Measurements from ENCODE around the gene RGS19. TPM values are rescaled to one million over a fixed set of nuclear protein-coding genes. Genes with fewer than 3 reads are reported as not detected.

The RGS19 gene
- total RNA-seq, 1 experiment from 2014 or later, result 12.8 TPM

DNA sequence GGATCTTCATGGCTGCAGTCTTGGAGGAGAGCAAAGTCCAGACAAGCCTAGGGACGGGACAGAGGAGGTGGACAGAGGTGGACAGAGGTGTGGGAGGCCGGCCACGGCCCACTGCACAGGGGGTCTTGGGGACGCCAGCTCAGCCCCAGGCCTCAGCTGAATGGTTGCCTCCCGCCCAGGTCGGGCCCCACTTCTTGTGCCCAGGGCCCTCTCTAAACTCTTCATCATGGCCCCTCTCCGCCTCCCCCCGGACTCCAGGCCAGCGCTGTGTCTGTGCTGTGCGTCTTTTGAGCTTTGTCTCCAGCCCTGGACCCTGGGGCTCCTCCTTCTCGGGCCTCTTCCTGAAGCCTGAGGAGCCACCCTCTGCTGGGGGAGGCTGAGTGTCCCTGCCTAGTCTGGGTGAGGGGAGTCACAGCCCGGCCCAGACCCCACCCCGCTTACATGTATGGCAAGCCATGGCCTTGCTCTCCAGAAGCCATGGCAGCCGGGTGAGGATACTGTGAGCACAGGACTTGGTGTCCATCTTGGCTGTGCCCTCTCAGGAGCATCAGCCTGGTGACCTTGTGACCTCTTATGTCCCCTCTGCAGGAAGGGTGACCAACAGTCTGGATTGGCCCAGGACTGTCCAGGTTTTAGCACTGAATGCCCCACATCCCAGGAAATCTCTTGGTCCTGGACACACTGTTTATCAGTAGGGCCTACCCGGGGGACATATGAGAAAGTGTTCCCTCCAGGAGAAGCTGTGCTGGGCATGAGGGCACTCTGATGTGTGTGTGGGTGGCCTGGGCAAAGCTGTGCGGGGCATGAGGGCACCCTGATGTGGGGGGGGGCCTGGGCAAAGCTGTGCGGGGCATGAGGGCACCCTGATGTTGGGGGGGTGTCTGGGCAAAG is 37.5 kb upstream of the RGS19 start:
- no peaks in the 10 kb centered on the region; the same call in 1 of the 2 replicates for H3K27me3 ChIP-seq (ENCODE audit: insufficient read depth, low read length)
- no peak overlapping the region for H3K9ac ChIP-seq (ENCODE audit: extremely low read depth, insufficient read length, low read length)
- H3K27ac ChIP-seq (ENCODE audit: insufficient read length, low read depth, low read length), result no peak overlapping the region
- DNase-seq, result no peak
- Mint-ChIP-seq H3K4me1 (peaks cover 4 to 5% of the 10 kb centered on the region in 2 experiments; a peak in 3 of 4 replicates), H3K27ac (no peak overlapping the region), H3K27me3 (ENCODE audit: low read depth) (peaks cover 8% of the 10 kb centered on the region), H3K4me3 (peak overlapping the region in 1 of 2 experiments; percentile 24; a peak in 1 of 5 replicates), H3K9me3 (no peaks in the 10 kb centered on the region; a peak in 1 of 5 replicates), H3K36me3 (ENCODE audit: insufficient read depth in 1 of 3, low read depth in 3 of 3) (peaks cover 0 to 1% (median 0%) of the 10 kb centered on the region in 3 experiments; a peak in 1 of 7 replicates)
- no peaks in the 10 kb centered on the region for H3K23me2 ChIP-seq (ENCODE audit: insufficient read length, low read depth, low read length, poor library complexity, severe bottlenecking)
- no peak overlapping the region for H2BK120ac ChIP-seq (ENCODE audit: low read depth, low read length, poor library complexity, severe bottlenecking)
- no peak overlapping the region for H3T11ph ChIP-seq (ENCODE audit: low read length)
- no peak overlapping the region for H3K18ac ChIP-seq (ENCODE audit: insufficient read length, low read depth, low read length)
- WGBS (ENCODE audit: extremely low coverage, insufficient read length, low lambda C conversion rate), result no CpG with 5 or more reads among the region's 17 CpGs
- no peak overlapping the region for H2BK5ac ChIP-seq (ENCODE audit: insufficient read length, low read length)
- H3K14ac ChIP-seq (ENCODE audit: insufficient read depth, low read length), result no peak overlapping the region
- H4K8ac ChIP-seq (replicated peaks; ENCODE audit: insufficient read length, low read depth, low read length), result no peak overlapping the region
- no peaks in the 10 kb centered on the region for H3K79me2 ChIP-seq (ENCODE audit: insufficient read depth, low read length)
- no peak overlapping the region for H2AK5ac ChIP-seq (ENCODE audit: insufficient read length, low read length)
- H3K23ac ChIP-seq (ENCODE audit: insufficient read length, low read depth, low read length), result no peak overlapping the region
- H2AFZ ChIP-seq (ENCODE audit: low read length), result no peak overlapping the region
- no peak overlapping the region for H3K56ac ChIP-seq (ENCODE audit: insufficient read length, low read depth, low read length)
- peaks cover 3% of the 10 kb centered on the region for H4K20me1 ChIP-seq (ENCODE audit: control insufficient read depth, insufficient read depth, insufficient read length)
- no peak overlapping the region for H3K4ac ChIP-seq (ENCODE audit: low read depth, low read length)
- no peaks in the 10 kb centered on the region for H3K9me3 ChIP-seq (ENCODE audit: control insufficient read depth, low read depth, low read length)
- no peak overlapping the region for H2BK12ac ChIP-seq (ENCODE audit: insufficient read length, low read depth, low read length)
- H4K91ac ChIP-seq (ENCODE audit: insufficient read length, low read depth, low read length), result no peak overlapping the region
- H2BK20ac ChIP-seq (ENCODE audit: low read depth, low read length, poor library complexity, severe bottlenecking), result no peak overlapping the region
- no peaks in the 10 kb centered on the region for H3K79me1 ChIP-seq (ENCODE audit: insufficient read depth, low read depth, low read length, poor library complexity, severe bottlenecking)
- no peak overlapping the region for H3K4me2 ChIP-seq (ENCODE audit: insufficient read depth, insufficient read length, low read length)
- no peak for TF ChIP-seq CTCF (conservative IDR thresholded peaks at IDR 0.05)
- no peaks in the 10 kb centered on the region for H3K4me1 ChIP-seq (ENCODE audit: insufficient read depth, low read length)
- no peak overlapping the region for H2BK15ac ChIP-seq (ENCODE audit: low read depth, low read length)
- H4K5ac ChIP-seq (ENCODE audit: insufficient read length, low read depth, low read length), result no peak overlapping the region

All from H9 (cell line).